Thymus (tissue), 11 donors: ENCODE results near the gene MAP1LC3B2. TPM values are rescaled to one million over a fixed set of nuclear protein-coding genes. Genes with fewer than 3 reads are reported as not detected.
A peak's percentile ranks its signal among the peaks of the same experiment; 100 is the strongest.

Source experiments
- DNase-seq, 9 donors: peaks; one replicate each; pipeline ENCODE4 v3.0.0-alpha.2; 2013; ENCODE audit warnings: low spot score in 9 of 9, low read depth in 6 of 9, missing footprints in 1 of 9
- H3K27ac ChIP-seq, 2 donors: one replicate each; pipeline ENCODE4 v1.5.1; 2013; ENCODE audit warnings: control low read depth in 1 of 2, low read depth in 1 of 2, low read length in 1 of 2, mild to moderate bottlenecking in 1 of 2, moderate library complexity in 1 of 2
- H3K27me3 ChIP-seq, 2 donors: one replicate each; pipeline ENCODE4 v1.5.1; 2013; ENCODE audit warnings: low read length in 1 of 2; ENCODE audit not compliant: control insufficient read depth in 2 of 2, insufficient read depth in 1 of 2
- H3K36me3 ChIP-seq, 2 donors: one replicate each; pipeline ENCODE4 v1.5.1; 2013; ENCODE audit warnings: low read length in 1 of 2, mild to moderate bottlenecking in 1 of 2, moderate library complexity in 1 of 2; ENCODE audit not compliant: control insufficient read depth in 2 of 2, insufficient read depth in 2 of 2
- H3K4me1 ChIP-seq, 2 donors: one replicate each; pipeline ENCODE4 v1.5.1; 2013; ENCODE audit warnings: low read length in 2 of 2; ENCODE audit not compliant: control insufficient read depth in 2 of 2, insufficient read depth in 2 of 2
- H3K4me3 ChIP-seq, 2 donors: one replicate each; pipeline ENCODE4 v1.5.1; 2013; ENCODE audit warnings: low read length in 2 of 2, control low read depth in 1 of 2, mild to moderate bottlenecking in 1 of 2
- H3K9me3 ChIP-seq, 2 donors: one replicate each; pipeline ENCODE4 v1.5.1; 2013; ENCODE audit warnings: low read length in 1 of 2, mild to moderate bottlenecking in 1 of 2; ENCODE audit not compliant: control insufficient read depth in 2 of 2, insufficient read depth in 1 of 2
- WGBS: extraction: QIAGEN DNeasy Blood & Tissue Kit; methylation state at CpG from one replicate; pipeline ENCODE4 v1.1.7; 2013; 5-methylcytosine and 5-hydroxymethylcytosine counted together
- polyA plus RNA-seq: library from polyadenylated mRNA; stranded (reverse); fragments of 200-250 nt; gene quantifications from one replicate; pipeline ENCODE4 v1.2.3, GENCODE V29; 2013
- total RNA-seq: library from RNA; stranded (reverse); fragments of 120-200 nt; gene quantifications from one replicate; pipeline ENCODE4 v1.2.4, GENCODE V29; 2013
- donor health status: healthy.

MAP1LC3B2 gene
- total and polyA plus RNA-seq, 2 donors, result 2.0 to 6.5 TPM

DNA sequence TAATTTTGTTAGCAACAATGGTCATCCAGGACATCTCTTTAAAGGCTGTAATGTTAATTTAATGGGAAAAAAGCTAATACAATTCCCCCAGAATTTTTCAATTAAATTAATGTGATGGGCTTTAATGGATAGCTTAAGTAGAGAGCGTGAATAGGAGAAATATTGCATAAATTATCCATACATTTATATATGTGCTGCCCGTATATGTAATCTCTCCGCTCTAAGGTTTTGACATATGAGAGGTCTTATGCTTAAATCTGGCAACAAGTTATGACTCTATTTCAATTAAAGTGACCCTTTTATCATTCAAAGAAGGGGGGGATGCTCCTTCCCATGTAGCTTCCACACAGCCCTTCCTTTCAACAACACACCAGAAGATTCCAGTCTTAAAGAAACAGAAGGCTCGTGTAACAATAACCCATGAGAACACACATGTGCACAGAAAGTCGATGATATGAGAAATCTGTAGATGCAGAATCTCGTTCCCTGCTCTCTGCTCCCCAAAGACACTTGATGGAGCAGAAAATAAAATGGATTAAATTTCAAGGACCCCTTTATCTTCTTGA lies 24.0 kb downstream of the MAP1LC3B2 start:
- no peak overlapping the region for H3K27ac ChIP-seq
- WGBS, result 99% methylated on average over 6 of the region's 6 CpGs

DNA sequence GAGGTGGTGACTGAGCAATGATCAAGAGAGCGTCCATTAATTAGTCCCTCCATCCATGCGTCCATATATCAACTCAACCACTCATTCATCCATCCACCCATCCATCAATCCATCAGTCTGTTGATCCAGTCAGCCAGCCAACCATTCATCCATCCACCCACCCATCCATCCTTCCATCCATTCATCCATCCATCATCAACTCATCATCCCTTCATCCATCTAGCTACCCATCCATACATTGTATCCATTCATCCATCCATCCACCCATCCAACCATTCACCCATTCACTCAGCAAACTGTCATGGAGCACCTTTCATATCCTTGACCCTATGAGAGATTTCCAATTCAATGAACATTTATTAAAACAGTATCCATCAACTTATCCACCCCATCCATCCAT lies 28.1 kb downstream of the MAP1LC3B2 start:
- Histone ChIP-seq H3K27me3 (no peaks in the 10 kb centered on the region), H3K9me3 (peaks cover 1 to 16% of the 10 kb centered on the region in 2 donors), H3K4me1 (peaks cover 8 to 12% of the 10 kb centered on the region in 2 donors), H3K4me3 (no peak overlapping the region), H3K27ac (no peak overlapping the region), H3K36me3 (no peaks in the 10 kb centered on the region)
- 99% methylated on average over 2 of the region's 2 CpGs for WGBS
- no peak for DNase-seq

More for the DNA sequence above, 24.0 kb downstream of the MAP1LC3B2 start:
- peaks cover 1 to 16% of the 10 kb centered on the region in 2 donors for H3K9me3 ChIP-seq
- peaks cover 0 to 4% of the 10 kb centered on the region in 2 donors for H3K4me1 ChIP-seq
- no peaks in the 10 kb centered on the region for H3K27me3 ChIP-seq
- DNase-seq, result no peak
- no peak overlapping the region for H3K4me3 ChIP-seq
- H3K36me3 ChIP-seq, result no peaks in the 10 kb centered on the region

DNA sequence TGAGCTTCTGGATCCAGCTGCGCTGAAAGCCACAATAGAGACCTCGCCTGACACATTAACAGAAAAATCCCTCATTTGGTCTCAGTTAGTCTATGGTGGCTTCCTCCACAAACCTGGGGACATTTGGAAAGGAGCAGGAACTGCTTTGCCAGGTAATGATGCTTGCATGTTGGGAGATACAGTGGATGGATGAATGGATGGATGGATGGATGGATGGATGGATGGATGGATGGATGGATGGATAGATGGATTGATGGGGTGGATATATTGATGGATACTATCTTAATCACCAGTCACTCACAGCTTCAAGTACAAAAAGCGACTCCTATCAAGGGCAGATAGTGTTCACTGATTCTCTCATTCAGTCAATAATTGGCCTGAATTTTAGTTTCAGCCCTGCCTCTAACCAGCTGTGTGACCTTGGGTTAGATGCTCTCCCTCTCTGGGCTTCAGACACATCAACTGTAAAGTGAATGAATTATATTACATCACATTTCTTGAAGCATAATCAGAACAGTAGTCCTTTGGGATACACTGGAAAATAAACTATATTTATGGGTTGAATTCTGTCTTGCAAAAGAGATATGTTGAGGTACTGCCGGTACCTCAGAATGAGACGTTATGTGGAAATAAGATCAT lies 29.3 kb downstream of the MAP1LC3B2 start:
- H3K4me1 ChIP-seq, result peaks cover 8 to 17% of the 10 kb centered on the region in 2 donors
- H3K27ac ChIP-seq, result no peak overlapping the region
- WGBS, result 98% methylated on average over 5 of the region's 5 CpGs
- no peaks in the 10 kb centered on the region for H3K27me3 ChIP-seq
- no peaks in the 10 kb centered on the region for H3K36me3 ChIP-seq
- DNase-seq, result no peak
- H3K9me3 ChIP-seq, result peaks cover 1 to 16% of the 10 kb centered on the region in 2 donors
- H3K4me3 ChIP-seq, result no peak overlapping the region

DNA sequence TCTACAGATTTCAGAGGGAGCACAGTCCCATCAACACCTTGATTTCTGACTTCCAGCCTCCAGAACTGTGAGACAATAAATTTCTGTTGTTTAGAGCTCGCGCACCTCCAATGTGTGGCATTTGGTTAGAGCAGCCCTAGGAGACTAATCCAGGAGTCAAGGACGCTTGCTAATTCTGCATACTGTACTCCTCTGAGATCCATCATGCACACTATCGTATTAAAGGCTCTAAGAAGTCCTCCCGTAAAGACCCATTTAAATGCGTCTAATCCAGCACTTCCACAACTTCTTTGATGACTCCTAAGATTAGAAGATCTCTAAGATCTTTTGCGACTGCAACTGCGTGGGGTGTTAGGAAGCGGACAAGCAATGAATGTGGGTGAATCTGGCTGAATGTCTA lies 30.4 kb downstream of the MAP1LC3B2 start:
- no peaks in the 10 kb centered on the region for H3K36me3 ChIP-seq
- no peaks in the 10 kb centered on the region for H3K27me3 ChIP-seq
- no peak overlapping the region for H3K4me3 ChIP-seq
- H3K4me1 ChIP-seq, result peaks cover 14 to 25% of the 10 kb centered on the region in 2 donors
- no peak overlapping the region for H3K27ac ChIP-seq
- 97% methylated on average over 9 of the region's 9 CpGs for WGBS
- peaks cover 1 to 9% of the 10 kb centered on the region in 2 donors for H3K9me3 ChIP-seq
- DNase-seq, result no peak

DNA sequence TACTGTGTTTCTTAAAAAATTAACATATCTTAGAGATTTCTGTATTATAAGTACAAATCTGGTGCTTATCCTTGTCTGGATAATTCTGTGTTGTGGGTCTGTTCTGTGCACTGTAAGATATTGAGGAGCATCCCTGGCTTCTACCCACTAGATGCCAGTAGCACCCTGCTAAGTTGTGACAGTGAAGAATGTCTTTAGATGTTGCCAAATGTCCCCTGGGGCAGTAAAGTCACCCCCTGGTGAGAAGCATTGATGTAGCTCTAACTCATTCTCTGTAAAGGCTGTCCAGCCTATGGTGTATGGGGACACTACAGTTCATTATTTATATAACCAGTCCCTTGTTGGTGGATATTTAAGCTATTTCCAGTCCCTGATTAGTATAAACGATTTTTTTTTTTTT lies 31.4 kb downstream of the MAP1LC3B2 start:
- H3K9me3 ChIP-seq, result peaks cover 0 to 4% of the 10 kb centered on the region in 2 donors
- H3K4me3 ChIP-seq, result no peak overlapping the region
- no peak for DNase-seq
- 56% methylated on average over 1 of the region's 1 CpG for WGBS
- H3K4me1 ChIP-seq, result peaks cover 18 to 30% of the 10 kb centered on the region in 2 donors
- no peaks in the 10 kb centered on the region for H3K36me3 ChIP-seq
- H3K27me3 ChIP-seq, result no peaks in the 10 kb centered on the region
- no peak overlapping the region for H3K27ac ChIP-seq

DNA sequence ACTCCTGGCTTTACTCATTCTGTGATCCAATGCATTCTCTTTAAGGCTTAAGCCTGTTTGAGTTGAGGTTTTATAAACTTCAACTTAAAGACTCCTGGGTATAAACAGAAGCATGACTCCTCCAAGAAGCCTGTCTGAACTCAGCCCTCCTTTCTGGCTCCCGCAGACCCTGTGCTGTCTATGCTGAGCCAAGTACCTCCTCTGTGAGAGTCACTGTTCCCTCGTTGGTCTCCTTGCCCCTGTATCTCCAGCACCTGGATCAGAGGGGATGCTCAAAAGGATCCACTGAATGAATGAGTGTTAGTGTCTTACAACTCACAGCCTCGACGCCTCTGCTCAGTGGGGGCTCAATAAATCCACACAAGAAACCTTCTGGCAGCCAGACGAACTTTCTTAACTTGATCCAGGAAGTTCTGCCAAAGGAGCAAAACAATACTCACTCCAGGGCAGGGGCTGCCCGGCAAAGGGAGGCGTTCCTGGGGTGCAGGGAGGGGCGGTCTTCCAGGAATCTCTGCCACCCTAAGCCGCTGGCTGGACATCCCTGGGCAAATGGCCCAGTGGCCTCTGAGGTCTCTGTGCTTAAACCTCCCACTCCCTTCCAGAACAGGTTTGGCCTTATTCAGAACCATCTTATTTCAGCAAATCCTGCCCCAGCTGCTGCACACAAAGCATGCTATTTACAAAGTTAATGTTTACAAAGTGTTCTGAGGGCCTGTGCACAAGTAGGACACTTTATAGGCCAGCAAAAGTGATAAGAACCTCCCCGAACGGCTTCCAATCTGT lies 32.9 kb downstream of the MAP1LC3B2 start:
- Histone ChIP-seq H3K4me1 (peaks cover 18 to 30% of the 10 kb centered on the region in 2 donors), H3K4me3 (no peak overlapping the region), H3K9me3 (no peaks in the 10 kb centered on the region), H3K27ac (peak overlapping the region; percentile 49 to 53), H3K27me3 (no peaks in the 10 kb centered on the region), H3K36me3 (no peaks in the 10 kb centered on the region)
- WGBS, result 74% methylated on average over 11 of the region's 11 CpGs
- peak in 1 of 9 donors; percentile 42 for DNase-seq

DNA sequence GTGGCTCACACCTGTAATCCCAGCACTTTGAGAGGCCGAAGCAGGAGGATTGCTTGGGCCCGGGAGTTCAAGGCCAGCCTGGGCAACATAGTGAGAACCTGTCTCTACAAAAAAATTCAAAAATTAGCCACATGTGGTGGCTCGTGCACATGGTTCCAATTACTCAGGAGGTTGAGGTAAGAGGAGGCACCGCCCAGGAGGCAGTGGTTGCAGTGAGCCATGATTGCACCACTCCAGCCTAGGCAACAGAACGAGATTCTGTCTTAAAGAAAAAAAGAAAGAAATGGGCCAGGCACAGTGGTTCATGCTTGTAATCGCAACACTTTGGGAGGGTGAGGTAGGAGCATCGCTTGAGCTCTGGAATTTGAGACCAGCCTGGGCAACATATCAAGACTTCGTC lies 33.5 kb downstream of the MAP1LC3B2 start:
- H3K27me3 ChIP-seq, result no peaks in the 10 kb centered on the region
- no peak for DNase-seq
- peaks cover 18 to 30% of the 10 kb centered on the region in 2 donors for H3K4me1 ChIP-seq
- H3K9me3 ChIP-seq, result no peaks in the 10 kb centered on the region
- no peak overlapping the region for H3K27ac ChIP-seq
- H3K36me3 ChIP-seq, result no peaks in the 10 kb centered on the region
- H3K4me3 ChIP-seq, result no peak overlapping the region
- 94% methylated on average over 8 of the region's 8 CpGs for WGBS

DNA sequence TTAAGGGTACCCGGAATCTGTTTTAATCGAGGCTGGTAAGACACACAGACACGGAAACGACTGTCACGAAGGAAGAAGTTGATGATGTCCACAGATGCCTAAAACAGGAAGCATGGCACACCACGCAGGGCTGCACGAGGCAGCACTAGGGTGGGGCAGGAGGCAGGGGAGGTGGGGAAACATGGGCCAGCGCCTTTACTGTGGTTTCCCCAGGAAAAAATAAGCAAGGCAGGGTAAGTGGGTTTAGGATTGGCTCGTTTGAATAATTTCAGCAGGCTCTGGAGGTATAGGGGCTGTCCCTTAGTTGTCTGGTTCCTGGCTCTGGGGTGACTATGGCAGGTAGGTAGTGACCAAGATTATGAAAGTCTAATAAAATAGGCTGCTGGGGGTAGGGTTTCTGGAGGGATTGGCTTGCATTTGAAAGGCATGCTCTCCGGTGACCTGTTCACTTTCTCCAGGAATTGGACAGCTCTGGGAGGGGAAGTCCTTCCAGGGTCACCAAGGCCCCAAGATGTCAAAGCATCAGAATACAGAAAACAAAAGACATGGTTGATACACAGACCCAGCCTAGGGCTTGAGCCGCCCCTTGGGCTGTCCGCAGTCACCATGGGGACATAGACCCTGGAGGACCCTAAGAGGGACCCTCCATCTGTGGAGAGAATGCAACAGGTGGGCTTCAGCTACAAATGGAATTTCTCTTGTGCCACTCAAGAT lies 35.3 kb downstream of the MAP1LC3B2 start:
- H3K27me3 ChIP-seq, result no peaks in the 10 kb centered on the region
- H3K27ac ChIP-seq, result peak overlapping the region in 1 of 2 donors; percentile 3
- H3K36me3 ChIP-seq, result no peaks in the 10 kb centered on the region
- H3K4me1 ChIP-seq, result peaks cover 34 to 46% of the 10 kb centered on the region in 2 donors
- WGBS, result 29% methylated on average over 12 of the region's 12 CpGs
- no peaks in the 10 kb centered on the region for H3K9me3 ChIP-seq
- DNase-seq, result peak in 8 of 9 donors; percentile 36 to 82 (median 46)
- H3K4me3 ChIP-seq, result no peak overlapping the region
